Esophagus squamous epithelium (tissue), 4 donors: ENCODE data around the gene DAB2IP.

Experiments
- CTCF ChIP-seq, 6 experiments: fragments of 450-650 bp in 4 of 6; fragments of 200-600 bp in 2 of 6; sonication (generic) in 2 of 6; IDR thresholded peaks; one replicate each; pipeline ENCODE4 v1.5.1; 2016 to 2019; ENCODE audit warnings: antibody characterized with exemption in 6 of 6, mild to moderate bottlenecking in 4 of 6, moderate library complexity in 4 of 6
- POLR2A ChIP-seq, 4 donors: fragments of 450-650 bp; IDR thresholded peaks; one replicate each; pipeline ENCODE4 v1.6.1; 2017; ENCODE audit warnings: antibody characterized with exemption in 4 of 4, mild to moderate bottlenecking in 4 of 4, moderate library complexity in 3 of 4

DNA sequence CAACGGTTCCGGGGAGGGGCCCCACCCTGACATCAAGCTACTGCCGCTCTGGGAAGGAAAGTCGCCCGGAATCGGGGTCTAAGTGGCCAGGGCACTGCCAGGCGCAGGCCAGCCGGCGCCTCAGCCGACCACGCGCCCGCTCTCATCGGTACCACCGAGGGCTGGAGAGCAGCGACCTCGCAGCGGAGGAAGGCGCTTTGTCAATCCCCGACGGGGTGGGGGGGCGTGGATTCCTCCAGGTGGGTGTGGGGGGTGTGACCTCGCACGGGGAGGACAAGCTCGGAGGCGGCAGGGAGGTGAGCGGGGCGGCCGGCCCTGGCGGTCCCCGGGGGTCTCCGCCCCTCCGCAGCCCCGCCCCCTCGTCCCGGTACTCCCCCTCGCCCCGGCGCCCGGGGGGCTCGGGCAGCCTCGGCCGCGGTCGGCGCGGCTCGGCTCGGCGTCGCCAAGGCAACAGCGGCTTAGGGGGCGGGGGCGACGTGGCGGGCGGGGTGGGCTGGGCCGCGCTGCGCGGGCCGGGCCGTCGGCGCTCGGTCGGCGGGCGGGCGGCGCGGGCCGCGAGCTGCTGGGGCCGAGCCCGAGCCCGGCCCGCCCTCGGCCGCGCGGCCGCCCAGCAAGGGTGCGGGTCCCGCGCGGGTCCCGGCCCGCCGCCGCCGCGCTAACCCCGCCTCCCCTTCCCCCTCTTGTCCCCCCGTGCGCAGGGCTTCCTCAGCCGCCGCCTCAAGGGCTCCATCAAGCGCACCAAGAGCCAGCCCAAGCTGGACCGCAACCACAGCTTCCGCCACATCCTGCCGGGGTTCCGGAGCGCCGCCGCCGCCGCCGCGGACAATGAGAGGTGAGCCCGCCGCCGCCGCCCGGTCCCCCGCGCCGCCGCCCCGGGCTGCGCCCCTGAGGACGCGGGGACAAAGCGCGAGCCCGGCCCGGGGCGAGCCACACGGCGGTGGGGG, 47.5 kb downstream of the DAB2IP start:
- TF ChIP-seq CTCF (IDR thresholded peaks at IDR 0.05) (no peak), POLR2A (IDR thresholded peaks at IDR 0.05) (no peak)
